H1 (cell line): ENCODE data around the gene ITGAV. TPM values are rescaled to one million over a fixed set of nuclear protein-coding genes. Genes with fewer than 3 reads are reported as not detected.

Source experiments
- ATF2 ChIP-seq: IDR thresholded peaks from 2 replicates; pipeline ENCODE4 v1.6.1; 2012; ENCODE audit warnings: low read length, inconsistent platforms
- BCL11A ChIP-seq, 2 experiments: IDR thresholded peaks; one replicate each; pipeline ENCODE4 v1.6.1; 2011; ENCODE audit warnings: low read depth in 2 of 2, low read length in 2 of 2, mild to moderate bottlenecking in 2 of 2
- CBX5 ChIP-seq: fragments of 300-800, 300-1000 bp; sonication (generic); IDR thresholded peaks from 2 replicates; pipeline ENCODE4 v1.7.1; 2016; ENCODE audit warnings: antibody characterized with exemption, low read length, low read depth
- CHD1 ChIP-seq: IDR thresholded peaks from 2 replicates; pipeline ENCODE4 v1.6.1; 2012; ENCODE audit warnings: low read depth, low read length, improper control_type of control experiment
- CREB1 ChIP-seq: IDR thresholded peaks from 2 replicates; pipeline ENCODE4 v1.6.1; 2012; ENCODE audit warnings: inconsistent platforms
- E2F6 ChIP-seq: IDR thresholded peaks from 2 replicates; pipeline ENCODE4 v1.6.1; 2012; ENCODE audit warnings: inconsistent platforms
- EP300 ChIP-seq, 2 experiments: IDR thresholded peaks; 1 replicate in 1 of 2; 2 replicates in 1 of 2; pipeline ENCODE4 v1.6.1; 2011 to 2012; ENCODE audit warnings: low read depth in 2 of 2, low read length in 2 of 2, mild to moderate bottlenecking in 2 of 2, borderline replicate concordance in 1 of 2, inconsistent platforms in 1 of 2, moderate library complexity in 1 of 2
- JUN ChIP-seq: IDR thresholded peaks from 2 replicates; pipeline ENCODE4 v1.6.1; 2011; ENCODE audit warnings: low read depth, mild to moderate bottlenecking, improper control_type of control experiment, low read length
- KDM4A ChIP-seq: IDR thresholded peaks from one replicate; pipeline ENCODE4 v1.7.1; 2012; ENCODE audit warnings: low read depth, mild to moderate bottlenecking, moderate library complexity, low read length, inconsistent platforms; ENCODE audit not compliant: severe bottlenecking
- NRF1 ChIP-seq: IDR thresholded peaks from 2 replicates; pipeline ENCODE4 v1.6.1; 2011; ENCODE audit warnings: mild to moderate bottlenecking, low read depth, low read length, improper control_type of control experiment
- RBBP5 ChIP-seq: IDR thresholded peaks from 2 replicates; pipeline ENCODE4 v1.7.1; 2012; ENCODE audit warnings: low read depth, mild to moderate bottlenecking, inconsistent platforms, low read length, moderate library complexity, borderline replicate concordance
- RNF2 ChIP-seq: fragments of 200-900, 300-1000 bp; sonication (generic); IDR thresholded peaks from 2 replicates; pipeline ENCODE4 v1.7.1; 2016; ENCODE audit warnings: borderline replicate concordance, low read depth, mild to moderate bottlenecking, antibody characterized with exemption, low read length; ENCODE audit not compliant: poor library complexity, severe bottlenecking; ENCODE audit errors: missing control alignments
- RXRA ChIP-seq: IDR thresholded peaks from 2 replicates; pipeline ENCODE4 v1.6.1; 2011; ENCODE audit warnings: low read depth, mild to moderate bottlenecking, low read length, moderate library complexity; ENCODE audit not compliant: insufficient read depth
- SAP30 ChIP-seq: fragments of 300-600 bp; sonication (generic); IDR thresholded peaks from 2 replicates; pipeline ENCODE4 v1.7.1; 2012; ENCODE audit warnings: low read length, moderate library complexity, mild to moderate bottlenecking, inconsistent platforms; ENCODE audit not compliant: insufficient read depth, insufficient replicate concordance
- SIX5 ChIP-seq: IDR thresholded peaks from 2 replicates; pipeline ENCODE4 v1.6.1; 2011; ENCODE audit warnings: mild to moderate bottlenecking, low read depth, low read length
- SP2 ChIP-seq: IDR thresholded peaks from 2 replicates; pipeline ENCODE4 v1.6.1; 2012; ENCODE audit warnings: mild to moderate bottlenecking, low read length, inconsistent platforms
- SP4 ChIP-seq: IDR thresholded peaks from 2 replicates; pipeline ENCODE4 v1.6.1; 2012; ENCODE audit warnings: low read length, inconsistent platforms
- SRF ChIP-seq: IDR thresholded peaks from 2 replicates; pipeline ENCODE4 v1.6.1; 2011; ENCODE audit warnings: mild to moderate bottlenecking, low read depth, low read length, moderate library complexity
- TBP ChIP-seq: IDR thresholded peaks from 2 replicates; pipeline ENCODE4 v1.6.1; 2011; ENCODE audit warnings: low read depth, low read length, improper control_type of control experiment
- YY1 ChIP-seq: IDR thresholded peaks from 2 replicates; pipeline ENCODE4 v1.6.1; 2011; ENCODE audit warnings: low read depth, mild to moderate bottlenecking, low read length
- ZNF274 ChIP-seq: IDR thresholded peaks from 2 replicates; pipeline ENCODE4 v1.7.0; 2012; ENCODE audit warnings: low read length, borderline replicate concordance; ENCODE audit errors: extremely low read depth
- polyA plus RNA-seq, 7 experiments: library from polyadenylated mRNA; depleted of rRNA in 3 of 7; stranded (reverse) in 5 of 7; unstranded in 2 of 7; fragments of >200 nt in 5 of 7; fragments of 200-250 nt in 2 of 7; gene quantifications; 1 replicate in 5 of 7; 2 replicates in 1 of 7; 4 replicates in 1 of 7; pipeline versions ENCODE4 v1.2.1 to v1.2.3, GENCODE V29; 2011 to 2013; ENCODE audit warnings: missing spikeins in 2 of 7, mixed read lengths in 2 of 7
- total RNA-seq: library from RNA; stranded (reverse); fragmentation: NEBNext Ultra II Directional; extraction: Animal tissue kit (Norgen Biotek cat#: 25700); gene quantifications from 2 replicates; pipeline ENCODE4 v1.2.1, GENCODE V29; 2021

Gene ITGAV
- total and polyA plus RNA-seq, 2 of the 8 experiments (the other 6 are each of a cell fraction or from before 2014, with no cell fraction given) = 11.7 to 42.4 TPM

DNA sequence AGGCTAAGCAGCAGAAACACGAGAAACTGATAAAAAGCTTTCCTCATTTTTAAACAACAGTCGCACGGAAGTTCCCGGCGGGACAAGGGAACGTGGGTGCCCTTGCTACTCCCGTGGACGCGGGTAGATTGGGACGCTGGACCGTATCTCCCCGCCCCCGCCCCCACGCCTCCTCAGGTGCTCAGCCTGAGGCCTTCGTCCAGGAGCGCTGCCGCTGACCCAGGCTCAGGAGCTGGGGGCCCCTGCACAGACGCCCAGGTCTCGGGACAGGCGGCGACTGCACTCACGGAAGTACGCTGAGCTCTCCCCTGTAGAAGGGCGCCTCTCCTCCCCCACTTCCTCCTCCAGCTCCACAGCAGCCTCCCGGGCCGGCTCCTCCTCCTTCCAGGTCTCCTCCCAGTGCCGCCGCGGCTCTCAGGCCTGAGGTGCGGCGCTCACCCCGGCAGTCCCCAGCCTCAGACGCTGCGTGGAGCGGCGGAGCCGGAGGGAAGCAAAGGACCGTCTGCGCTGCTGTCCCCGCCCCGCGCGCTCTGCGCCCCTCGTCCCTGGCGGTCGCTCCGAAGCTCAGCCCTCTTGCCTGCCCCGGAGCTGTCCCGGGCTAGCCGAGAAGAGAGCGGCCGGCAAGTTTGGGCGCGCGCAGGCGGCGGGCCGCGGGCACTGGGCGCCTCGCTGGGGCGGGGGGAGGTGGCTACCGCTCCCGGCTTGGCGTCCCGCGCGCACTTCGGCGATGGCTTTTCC, at the start of gene ITGAV (continued):
- TF ChIP-seq KDM4A (peak; percentile 97), JUN (no peak), SRF (no peak), NRF1 (no peak), RXRA (no peak), YY1 (no peak), EP300 (IDR thresholded peaks at IDR 0.05; ENCODE audit: borderline replicate concordance in 1 of 2, low read depth in 2 of 2, low read length in 2 of 2) (no peak), RNF2 (no peak), SP4 (no peak), SAP30 (no peak), CBX5 (no peak), ZNF274 (no peak), ATF2 (no peak), SP2 (no peak), CHD1 (no peak), CREB1 (0 out of 2 replicates have a peak, but pooled peaks have one; percentile 17), TBP (peak; percentile 54; the same call in 1 of the 2 replicates), SIX5 (no peak), RBBP5 (peak; percentile 95), BCL11A (IDR thresholded peaks at IDR 0.05; ENCODE audit: low read depth in 2 of 2, low read length in 2 of 2) (no peak), E2F6 (no peak)
